Endometrial microvascular endothelial cells (primary cell): ENCODE data around the gene CXCL16. TPM values are rescaled to one million over a fixed set of nuclear protein-coding genes. Genes with fewer than 3 reads are reported as not detected.
"Not testable (repeated sequence)": the region's sequence is repeated elsewhere in the genome, so short reads cannot be mapped to it uniquely, and the experiment has no call there.

Experiments used
- in situ Hi-C: cut with HindIII; loops from 2 replicates; pipeline ENCODE4 v1.10.0; 2017; ENCODE audit warnings: low sequenced_read_pairs, low pct_unique_long_range_greater_than_20kb; ENCODE audit errors: inconsistent ontology term
- total RNA-seq: library from RNA; depleted of rRNA; stranded (reverse); fragments of >200 nt; gene quantifications from one replicate; pipeline ENCODE4 v1.2.3, GENCODE V29; 2015; ENCODE audit errors: inconsistent ontology term

Gene CXCL16
- total RNA-seq, 1 donor from 2014 or later = 1.1 TPM

DNA sequence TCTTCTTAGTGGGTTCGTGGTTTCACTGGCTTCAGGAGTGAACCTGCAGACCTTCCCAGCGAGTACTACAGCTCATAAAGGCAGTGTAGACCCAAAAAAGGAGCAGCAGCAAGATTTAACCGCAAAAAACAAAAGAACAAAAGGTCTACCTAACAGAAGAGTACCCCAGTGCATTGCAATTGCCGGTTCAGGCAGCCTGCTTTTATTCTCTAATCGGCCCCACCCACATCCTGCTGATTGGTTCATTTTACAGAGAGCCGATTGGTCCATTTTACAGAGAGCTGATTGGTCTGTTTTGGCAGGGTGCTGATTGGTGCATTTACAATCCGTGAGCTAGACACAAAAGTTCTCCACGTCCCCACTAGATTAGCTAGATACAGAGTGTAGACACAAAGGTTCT lies 31.3 kb downstream of the CXCL16 start:
- in situ Hi-C loops = no loop called here

DNA sequence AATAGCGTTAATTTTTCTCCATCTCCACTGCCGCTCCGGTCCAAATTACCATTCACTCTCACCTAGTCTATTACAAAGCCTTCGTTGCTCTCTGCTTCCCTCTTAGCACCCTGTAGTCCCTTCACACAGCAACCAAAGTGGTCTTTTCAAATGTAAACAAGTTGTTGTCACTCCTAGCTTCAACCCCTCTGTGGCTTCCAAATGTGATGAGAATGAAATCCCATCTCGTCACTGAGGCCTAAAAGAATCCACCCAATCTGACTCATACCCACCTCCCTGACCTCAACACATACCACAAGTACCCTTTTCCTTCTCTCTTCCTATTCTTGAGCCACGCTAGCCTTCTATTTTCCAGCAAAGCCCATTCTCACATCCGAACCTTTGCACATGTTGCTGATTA lies 33.6 kb downstream of the CXCL16 start:
- in situ Hi-C loops = no loop called here

DNA sequence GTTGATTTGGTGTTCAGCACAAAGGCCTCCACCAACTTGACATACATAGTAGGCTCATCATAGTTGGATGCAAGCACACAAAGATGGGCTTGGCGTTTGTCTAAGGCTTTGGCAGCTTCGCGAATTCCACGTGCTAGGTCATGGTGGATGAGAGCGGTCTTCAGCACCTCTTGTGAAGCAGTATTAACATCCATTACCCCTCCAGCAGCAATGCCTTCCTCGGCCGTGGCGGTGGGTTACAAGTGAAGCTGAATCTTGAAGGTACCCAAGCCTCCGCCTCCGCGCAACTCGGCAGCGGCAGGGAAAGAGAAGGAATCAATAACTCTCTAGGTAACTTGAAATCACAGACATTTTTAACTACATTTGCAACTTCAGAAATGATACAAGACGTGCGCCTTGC lies 34.7 kb downstream of the CXCL16 start:
- in situ Hi-C loops = no loop called here

GRCh38 chr17:4704574-4704907 lies 35.2 kb downstream of the CXCL16 start:
- in situ Hi-C loops = not testable (repeated sequence)

GRCh38 chr17:4703330-4703691 lies 36.4 kb downstream of the CXCL16 start:
- in situ Hi-C loops = no loop called here

DNA sequence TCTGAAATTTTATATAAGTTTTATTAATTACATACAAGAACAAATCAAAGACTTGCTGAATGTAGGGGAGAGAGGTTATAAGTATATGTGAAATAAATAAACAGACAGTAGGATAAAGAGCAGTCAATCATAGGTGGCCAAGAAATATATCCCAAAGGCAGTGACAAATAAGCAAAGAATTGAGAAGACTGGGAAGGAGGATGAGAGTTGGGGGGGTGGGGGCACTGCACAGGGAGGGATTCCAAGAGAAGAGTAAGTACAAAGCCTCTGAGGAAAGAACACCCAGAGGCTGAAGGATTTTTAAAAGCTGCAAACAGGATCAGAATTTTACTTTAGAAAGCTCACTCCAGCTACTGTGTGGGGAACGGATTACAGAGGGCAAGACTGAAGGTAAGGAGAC lies 38.6 kb downstream of the CXCL16 start:
- in situ Hi-C loops = no loop called here

- in situ Hi-C loops = not testable (repeated sequence)
Measured at GRCh38 chr17:4699401-4700056, 40.2 kb downstream of the CXCL16 start.

- in situ Hi-C loops = no loop called here
Measured at GRCh38 chr17:4696437-4696805, 43.3 kb downstream of the CXCL16 start.

- in situ Hi-C loops = no loop called here
Measured at GRCh38 chr17:4693416-4693815, 46.3 kb downstream of the CXCL16 start.

- in situ Hi-C loops = no loop called here
Measured at GRCh38 chr17:4691686-4692085, 48.0 kb downstream of the CXCL16 start.

DNA sequence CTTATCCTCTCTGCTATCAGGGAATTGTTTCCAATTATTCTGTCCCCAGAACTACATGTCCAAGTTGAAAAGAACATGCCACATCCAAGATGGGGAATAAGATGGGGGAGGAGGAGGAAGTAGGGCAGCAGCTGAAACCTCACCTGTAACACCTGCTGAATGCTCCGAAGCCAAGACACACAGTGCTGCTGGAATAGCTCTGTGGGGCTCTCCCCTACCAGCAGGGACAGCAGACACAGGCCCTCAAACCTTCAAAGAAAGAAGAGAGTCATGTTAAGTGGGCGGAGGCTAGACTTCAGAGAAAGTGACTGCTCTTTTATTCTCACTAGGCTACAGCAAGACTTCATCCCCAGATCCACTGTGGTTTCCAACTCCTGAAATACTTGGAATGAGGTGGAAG lies 49.0 kb downstream of the CXCL16 start:
- in situ Hi-C loops = no loop called here

DNA sequence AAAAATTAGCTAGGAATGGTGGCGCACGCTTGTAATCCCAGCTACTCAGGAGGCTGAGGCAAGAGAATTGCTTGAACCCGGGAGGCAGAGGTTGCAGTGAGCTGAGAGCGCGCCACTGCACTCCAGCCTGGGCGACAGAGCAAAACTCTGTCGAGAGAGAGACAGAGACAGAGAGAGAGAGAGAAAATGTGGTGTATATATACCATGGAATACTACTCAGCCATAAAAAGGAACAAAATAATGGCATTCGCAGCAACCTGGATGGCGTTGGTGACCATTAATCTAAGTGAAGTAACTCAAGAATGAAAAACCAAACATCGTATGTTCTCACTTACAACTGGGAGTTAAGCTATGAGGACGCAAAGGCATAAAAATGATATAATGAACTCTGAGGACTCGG lies 49.9 kb downstream of the CXCL16 start:
- in situ Hi-C loops = not testable (repeated sequence)

DNA sequence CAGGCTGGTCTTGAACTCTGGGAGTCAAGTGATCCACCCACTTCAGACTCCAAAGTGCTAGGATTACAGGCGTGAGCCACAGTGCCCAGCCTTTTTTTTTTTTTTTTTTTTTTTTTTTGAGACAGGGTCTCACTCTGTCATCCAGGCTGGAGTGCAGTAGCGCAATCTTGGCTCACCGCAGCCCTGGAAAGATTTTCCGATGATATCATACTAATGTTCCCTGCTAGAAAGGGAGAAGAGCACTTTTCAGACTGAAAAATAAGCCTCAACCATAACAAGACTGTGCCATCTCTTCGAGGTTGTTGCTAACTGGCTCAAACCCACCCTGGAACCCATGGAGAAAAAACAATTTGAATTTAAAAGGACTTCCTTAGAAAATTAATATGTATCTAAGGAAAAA lies 56.0 kb downstream of the CXCL16 start:
- in situ Hi-C loops = not testable (repeated sequence)

Other genes starting within 250 kb of the CXCL16 start
- gene SPNS2, start 241.0 kb downstream of the CXCL16 start, total RNA-seq = 21.9 TPM
- 111 TPM for gene MYBBP1A, start 184.5 kb downstream of the CXCL16 start, total RNA-seq
- gene GGT6, start 179.4 kb downstream of the CXCL16 start, total RNA-seq = not detected
- gene SMTNL2, start 155.4 kb downstream of the CXCL16 start, total RNA-seq = not detected
- gene ALOX15, start 98.2 kb downstream of the CXCL16 start, total RNA-seq = not detected
- gene PELP1, start 35.8 kb downstream of the CXCL16 start, total RNA-seq = 54.4 TPM
- gene ARRB2, start 29.3 kb downstream of the CXCL16 start, total RNA-seq = 8.5 TPM
- 36.2 TPM for gene MED11, start 8.5 kb downstream of the CXCL16 start, total RNA-seq
- gene ZMYND15, start 95 bp downstream of the CXCL16 start, total RNA-seq = not detected
- gene TM4SF5, start 32.0 kb upstream of the CXCL16 start, total RNA-seq = not detected
- not detected for gene VMO1, start 46.4 kb upstream of the CXCL16 start, total RNA-seq
- not detected for gene GLTPD2, start 49.0 kb upstream of the CXCL16 start, total RNA-seq
- 378 TPM for gene PSMB6, start 56.2 kb upstream of the CXCL16 start, total RNA-seq
- gene PLD2, start 67.2 kb upstream of the CXCL16 start, total RNA-seq = 40.2 TPM
- gene MINK1, start 93.4 kb upstream of the CXCL16 start, total RNA-seq = 36.4 TPM
- 0.46 TPM for gene C17orf107, start 159.6 kb upstream of the CXCL16 start, total RNA-seq
- gene CHRNE, start 163.2 kb upstream of the CXCL16 start, total RNA-seq = 0.37 TPM
- not detected for gene GP1BA, start 192.3 kb upstream of the CXCL16 start, total RNA-seq
- gene SLC25A11, start 200.1 kb upstream of the CXCL16 start, total RNA-seq = 65.9 TPM
- gene RNF167, start 200.3 kb upstream of the CXCL16 start, total RNA-seq = 48.5 TPM
- 1,657 TPM for gene PFN1, start 208.6 kb upstream of the CXCL16 start, total RNA-seq
- not detected for gene ENO3, start 211.2 kb upstream of the CXCL16 start, total RNA-seq
- 52.5 TPM for gene SPAG7, start 227.9 kb upstream of the CXCL16 start, total RNA-seq
- gene CAMTA2, start 247.7 kb upstream of the CXCL16 start, total RNA-seq = 17.6 TPM